Urothelium cell line (cell line): ENCODE results near the gene PABPN1L.

Experiments
- DNase-seq: peaks from one replicate; pipeline ENCODE4 v3.0.0; 2011; ENCODE audit warnings: low spot score, mixed read lengths
- FAIRE-seq: peaks from 2 replicates; lab custom pipeline; 2011; peaks lifted over from hg19 to GRCh38; lab: Jason Lieb, UNC

The PABPN1L gene

DNA sequence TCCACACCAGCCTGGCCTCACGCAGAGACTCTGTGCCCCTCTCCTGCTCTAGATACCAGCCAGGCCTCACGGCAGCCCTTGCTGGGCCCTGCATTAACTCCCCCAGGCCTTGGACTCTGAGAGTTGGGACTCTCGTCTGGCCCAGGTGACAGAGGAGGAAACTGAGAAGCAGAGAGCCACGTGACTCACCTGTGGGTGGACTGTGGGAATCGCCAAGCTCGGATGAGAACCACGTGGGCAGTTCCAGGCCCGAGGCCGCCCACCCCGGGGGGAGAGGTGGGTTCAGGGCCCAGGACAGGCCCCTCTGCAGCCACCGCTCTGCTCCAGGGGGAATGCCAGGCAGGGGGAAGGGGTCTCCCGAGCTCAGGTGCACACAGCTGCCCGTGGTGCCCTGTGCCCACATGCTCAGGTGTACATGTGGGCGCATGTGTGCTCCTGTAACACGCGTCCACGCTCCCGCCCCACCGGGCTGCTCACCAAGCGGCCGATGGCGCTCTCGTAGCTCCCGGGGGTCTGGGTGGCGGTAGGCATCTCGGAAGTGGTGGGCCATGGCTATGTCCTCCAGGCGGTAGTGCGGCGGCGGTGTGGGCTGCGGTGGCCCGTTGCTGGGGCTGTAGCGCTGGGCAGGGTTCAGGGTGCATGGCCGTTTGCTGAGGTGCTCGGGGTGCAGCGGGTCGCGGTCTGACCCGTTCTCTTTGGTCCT is 18.3 kb upstream of the PABPN1L start:
- FAIRE-seq (no peak), DNase-seq (no peak)

DNA sequence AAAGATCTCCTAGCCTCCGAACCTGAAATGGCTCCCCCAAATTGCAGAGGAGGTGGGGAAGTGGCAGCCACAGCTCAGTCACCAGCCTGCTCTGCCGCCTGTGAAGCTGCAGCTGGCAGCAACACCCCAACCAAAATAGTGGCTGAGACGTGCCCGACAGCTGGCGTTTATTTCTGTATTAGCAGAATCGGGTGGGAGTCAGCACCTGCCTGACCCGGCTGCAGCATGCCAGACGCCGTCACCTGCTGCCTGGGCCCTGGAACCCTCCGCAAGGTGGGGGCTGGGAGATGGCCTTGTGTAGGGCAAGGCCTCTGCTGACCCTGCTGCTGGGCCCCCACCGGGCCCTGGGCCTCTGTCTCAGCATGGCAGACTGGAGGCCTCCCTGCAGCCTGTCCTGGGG is 17.5 kb upstream of the PABPN1L start:
- no peak for FAIRE-seq

GRCh38 chr16:88883117-88883895 is 16.8 kb upstream of the PABPN1L start:
- FAIRE-seq (no peak), DNase-seq (no peak)

More for the DNA sequence above, 17.5 kb upstream of the PABPN1L start:
- DNase-seq = no peak

- DNase-seq (no peak), FAIRE-seq (peak; percentile 95)
Observed at GRCh38 chr16:88882358-88883030, 16.0 kb upstream of the PABPN1L start.

- no peak for DNase-seq
- FAIRE-seq = no peak
Observed at GRCh38 chr16:88881675-88882357, 15.4 kb upstream of the PABPN1L start.

DNA sequence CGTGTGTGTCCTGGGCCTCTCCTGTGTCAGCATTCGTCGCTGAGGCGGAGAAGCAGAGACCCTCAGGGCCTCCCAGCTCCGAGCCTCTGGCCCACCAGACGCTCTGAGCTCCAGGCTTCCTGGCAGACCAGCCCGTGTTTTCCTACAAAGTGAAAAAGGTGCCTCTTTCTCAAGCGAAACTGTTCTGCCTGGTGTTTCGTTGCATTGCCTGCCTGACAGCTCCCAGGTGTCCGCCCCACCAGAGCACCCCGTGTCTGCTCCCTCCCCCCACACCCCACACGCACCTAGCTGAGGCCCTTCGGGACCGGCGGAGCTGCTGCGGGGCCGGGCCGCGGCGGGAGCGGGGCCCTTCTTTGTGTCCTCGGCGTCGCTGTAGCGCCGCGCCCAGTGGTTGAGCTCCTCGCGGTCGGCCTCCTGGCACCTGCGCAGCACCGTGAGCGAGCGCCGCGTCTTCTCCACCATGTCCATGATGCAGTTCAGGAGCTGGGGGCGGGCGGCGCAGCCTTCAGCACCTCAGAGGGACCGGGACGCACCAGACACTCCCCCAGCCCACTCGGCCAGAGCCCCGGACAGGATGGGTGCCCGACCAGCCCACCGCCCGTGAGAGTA is 14.7 kb upstream of the PABPN1L start:
- no peak for FAIRE-seq

DNA sequence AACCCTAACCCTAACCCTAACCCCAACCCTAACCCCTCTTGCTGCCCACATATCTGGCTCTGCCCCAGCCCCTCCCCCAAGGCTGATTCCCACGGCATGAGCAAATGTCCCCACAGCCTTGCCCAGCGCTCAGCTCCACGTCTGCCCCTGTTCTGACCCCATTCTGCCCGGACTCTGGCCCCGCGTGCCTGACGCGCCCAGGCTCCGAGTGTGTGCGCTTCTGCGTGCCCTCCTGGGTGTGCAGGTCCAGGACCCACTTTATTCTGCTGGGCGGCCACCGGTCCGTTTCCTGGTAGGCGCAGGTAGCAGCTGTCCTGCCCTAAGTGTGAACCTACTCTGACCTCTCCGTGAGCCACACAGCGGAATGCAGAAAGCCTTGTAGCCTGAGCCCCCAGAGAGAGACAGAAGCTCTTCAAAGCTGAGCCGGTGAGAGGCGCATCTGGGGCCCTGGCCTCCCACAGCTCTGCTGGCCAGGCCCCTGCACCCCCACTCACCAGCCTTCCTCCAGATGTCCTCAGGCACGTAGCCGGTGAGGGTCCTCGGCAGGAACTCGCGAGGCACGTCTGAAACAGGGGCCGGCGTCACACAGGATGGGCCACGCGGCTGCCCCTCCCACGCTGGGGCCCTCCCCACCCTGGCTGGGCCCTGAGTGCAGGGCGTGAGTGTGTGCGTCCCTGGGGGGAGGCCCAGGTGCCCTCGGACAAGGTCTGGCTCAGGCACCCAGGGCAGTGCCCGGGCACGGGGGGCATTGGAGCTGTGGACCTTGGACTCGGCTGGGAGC is 14.0 kb upstream of the PABPN1L start:
- FAIRE-seq (no peak), DNase-seq (no peak)

More for the DNA sequence above, 14.7 kb upstream of the PABPN1L start:
- DNase-seq = no peak

DNA sequence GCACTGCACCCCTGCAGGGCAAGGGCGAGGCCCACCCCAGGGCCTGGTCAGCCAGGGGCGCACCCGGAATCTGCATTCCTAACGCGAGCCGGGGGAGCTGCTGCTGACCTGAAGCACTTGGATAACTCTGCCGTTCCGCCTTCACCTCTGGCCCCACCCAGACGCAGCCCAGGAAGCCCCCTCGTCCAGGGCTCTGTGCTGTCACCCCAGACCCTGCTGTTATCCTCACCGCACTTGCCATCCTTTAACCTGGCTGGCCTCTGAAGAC is 13.3 kb upstream of the PABPN1L start:
- DNase-seq (no peak), FAIRE-seq (no peak)

GRCh38 chr16:88878967-88879787 is 12.7 kb upstream of the PABPN1L start:
- DNase-seq (no peak), FAIRE-seq (no peak)

DNA sequence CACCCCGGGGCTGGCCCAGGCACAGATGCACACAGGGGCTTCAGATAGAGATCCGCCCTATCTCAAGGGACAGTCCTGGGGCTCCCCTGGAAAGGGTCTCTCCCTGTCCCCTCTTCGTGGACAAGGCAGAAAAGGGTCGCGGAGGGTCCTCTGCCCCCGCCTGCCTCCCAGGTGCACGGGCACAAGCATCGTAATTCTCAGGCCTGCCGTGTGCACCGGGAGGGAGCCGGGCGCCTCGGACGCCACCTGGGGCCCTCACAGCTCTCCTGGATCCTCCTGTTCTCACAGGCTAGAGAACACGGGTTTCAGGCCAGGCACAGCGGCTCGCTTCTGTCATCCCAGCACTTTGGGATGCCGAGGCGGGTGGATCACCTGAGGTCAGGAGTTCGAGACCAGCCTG is 11.9 kb upstream of the PABPN1L start:
- DNase-seq (no peak), FAIRE-seq (no peak)

DNA sequence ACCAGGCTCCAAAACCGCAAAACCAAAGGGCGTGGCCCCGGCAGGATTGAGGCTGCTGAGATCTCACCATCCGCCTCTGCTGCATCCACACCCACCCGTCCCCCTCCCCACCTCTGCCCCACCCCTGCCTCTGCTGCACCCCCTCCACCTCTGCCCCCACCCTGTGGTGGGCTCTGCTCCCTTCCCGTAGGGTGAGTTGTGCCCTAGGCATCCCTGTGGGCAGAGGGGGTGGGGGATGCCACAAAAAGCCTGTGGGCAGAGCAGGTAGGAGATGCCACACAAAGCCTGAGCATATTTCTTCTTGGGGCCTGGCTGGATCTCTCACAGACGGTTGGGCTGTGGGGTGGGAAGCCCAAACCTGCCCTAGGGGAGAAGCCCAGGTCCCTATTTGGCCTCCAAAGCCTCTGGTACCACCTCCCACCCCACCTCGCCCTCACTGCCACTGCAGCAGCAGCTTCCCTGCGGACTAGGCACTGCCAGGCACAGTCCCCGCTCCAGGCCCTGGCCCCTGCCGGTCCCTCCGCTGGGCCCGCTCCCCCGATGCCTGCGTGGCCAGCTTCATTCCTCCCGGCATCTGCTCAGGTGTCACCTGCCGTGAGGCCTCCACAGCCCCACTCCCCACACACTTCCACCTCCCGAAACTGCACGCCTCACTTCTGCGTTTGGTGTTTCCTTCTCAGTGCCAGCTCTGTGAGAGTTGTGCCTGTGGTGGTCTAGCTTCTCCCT is 11.3 kb upstream of the PABPN1L start:
- peak; percentile 16 for DNase-seq
- FAIRE-seq = no peak

GRCh38 chr16:88876942-88877526 is 10.6 kb upstream of the PABPN1L start:
- FAIRE-seq = peak; percentile 70
- peak; percentile 25 for DNase-seq

DNA sequence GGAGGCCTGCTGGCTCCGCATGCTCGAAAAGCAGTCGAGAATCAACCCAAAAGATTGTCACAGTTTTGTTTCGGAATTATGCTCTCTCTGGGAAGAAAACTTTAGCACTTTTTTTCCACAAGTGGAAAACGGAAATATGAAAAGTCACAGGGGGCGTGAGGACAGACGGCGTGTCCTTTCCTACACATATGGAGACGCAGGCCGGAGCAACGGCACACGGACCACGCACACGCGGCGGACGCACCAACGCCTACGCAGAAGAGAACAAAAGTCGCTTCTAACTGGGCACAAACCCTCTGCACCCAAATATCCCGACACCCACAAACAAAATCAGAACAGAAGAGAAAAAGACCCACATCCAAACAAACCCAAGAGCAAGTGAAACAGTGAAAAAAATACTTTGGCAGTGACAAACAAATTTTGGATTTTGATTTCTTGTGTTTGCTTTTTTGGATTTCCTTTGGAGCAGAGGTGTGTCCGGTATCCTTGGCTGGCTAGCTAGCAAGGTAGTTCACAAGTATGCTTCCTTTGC is 9.3 kb upstream of the PABPN1L start:
- DNase-seq (no peak), FAIRE-seq (no peak)

- DNase-seq = no peak
- FAIRE-seq = no peak
Observed at GRCh38 chr16:88874938-88875599, 8.6 kb upstream of the PABPN1L start.

DNA sequence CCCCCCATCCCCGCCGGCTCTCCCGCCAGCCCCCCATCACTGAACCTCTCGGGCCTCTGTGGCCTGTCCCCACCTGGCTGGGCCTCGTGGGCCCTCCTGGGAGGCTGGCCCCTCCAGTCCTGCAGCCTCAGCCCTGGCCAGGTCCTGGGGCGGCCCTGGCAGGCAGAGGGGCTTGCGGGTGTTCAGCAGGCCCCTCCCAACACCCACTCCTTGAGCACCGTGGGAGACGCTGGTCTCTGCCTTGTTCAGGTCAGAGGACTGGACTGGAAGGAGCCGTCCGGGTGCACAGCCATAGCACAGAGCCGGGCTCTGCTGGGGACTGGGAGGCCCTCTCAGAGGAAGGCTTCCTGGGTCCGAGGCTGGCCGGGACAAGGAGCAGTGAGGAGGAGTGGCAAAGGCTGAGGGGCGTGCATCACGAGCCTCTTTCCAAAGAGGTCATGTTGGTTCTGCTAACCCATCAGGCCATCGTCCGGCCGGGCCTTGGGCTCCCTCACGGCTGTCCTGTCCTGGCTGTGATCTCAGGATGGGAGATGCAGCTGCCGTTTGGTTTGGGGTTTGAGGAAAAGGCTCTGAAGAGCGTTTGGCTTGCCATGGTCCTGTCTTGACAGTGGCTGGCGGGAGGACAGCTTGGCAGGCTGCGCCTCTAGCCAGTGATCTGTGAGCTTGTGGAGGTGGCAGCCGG is 6.3 kb upstream of the PABPN1L start:
- FAIRE-seq = no peak
- no peak for DNase-seq

DNA sequence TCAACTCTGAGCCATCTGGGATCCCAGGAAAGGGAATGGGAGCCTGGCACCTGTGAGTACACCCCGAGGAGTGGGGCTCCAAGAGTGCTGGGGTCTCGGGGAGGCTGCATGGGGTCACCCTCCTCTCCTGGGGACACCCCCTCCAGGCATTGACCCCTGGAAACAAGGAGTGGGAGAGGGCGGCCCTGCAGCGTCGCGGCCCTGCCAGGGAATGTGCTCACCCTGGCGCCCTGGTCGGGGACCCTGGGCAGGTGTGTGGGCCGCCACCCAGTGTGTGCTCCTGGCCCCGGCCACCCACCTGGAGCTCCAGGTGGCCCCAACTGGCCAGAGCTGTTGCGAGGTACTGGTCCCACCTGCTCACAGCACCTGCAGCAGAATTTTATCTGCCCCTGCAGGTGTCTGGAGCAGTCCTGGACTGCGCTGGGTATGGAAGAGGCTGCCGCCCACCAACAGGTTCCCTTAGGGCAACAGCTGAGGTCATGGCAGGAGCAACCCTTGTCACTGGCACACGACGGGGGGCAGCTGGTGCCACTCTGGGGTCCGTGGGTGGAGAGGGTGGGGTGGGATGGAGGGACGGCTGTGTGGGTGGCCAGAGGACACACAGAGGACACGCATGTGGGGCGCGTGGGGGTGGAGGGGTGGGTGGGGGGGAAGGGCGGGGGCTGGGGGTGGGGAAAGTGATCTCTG is 5.4 kb upstream of the PABPN1L start:
- no peak for FAIRE-seq
- DNase-seq = no peak

- DNase-seq (no peak), FAIRE-seq (no peak)
Observed at GRCh38 chr16:88871349-88871702, 4.9 kb upstream of the PABPN1L start.
